Measurements from ENCODE around the gene ARID1B.
A peak's percentile ranks its signal among the peaks of the same experiment; 100 is the strongest.

Gene ARID1B

DNA sequence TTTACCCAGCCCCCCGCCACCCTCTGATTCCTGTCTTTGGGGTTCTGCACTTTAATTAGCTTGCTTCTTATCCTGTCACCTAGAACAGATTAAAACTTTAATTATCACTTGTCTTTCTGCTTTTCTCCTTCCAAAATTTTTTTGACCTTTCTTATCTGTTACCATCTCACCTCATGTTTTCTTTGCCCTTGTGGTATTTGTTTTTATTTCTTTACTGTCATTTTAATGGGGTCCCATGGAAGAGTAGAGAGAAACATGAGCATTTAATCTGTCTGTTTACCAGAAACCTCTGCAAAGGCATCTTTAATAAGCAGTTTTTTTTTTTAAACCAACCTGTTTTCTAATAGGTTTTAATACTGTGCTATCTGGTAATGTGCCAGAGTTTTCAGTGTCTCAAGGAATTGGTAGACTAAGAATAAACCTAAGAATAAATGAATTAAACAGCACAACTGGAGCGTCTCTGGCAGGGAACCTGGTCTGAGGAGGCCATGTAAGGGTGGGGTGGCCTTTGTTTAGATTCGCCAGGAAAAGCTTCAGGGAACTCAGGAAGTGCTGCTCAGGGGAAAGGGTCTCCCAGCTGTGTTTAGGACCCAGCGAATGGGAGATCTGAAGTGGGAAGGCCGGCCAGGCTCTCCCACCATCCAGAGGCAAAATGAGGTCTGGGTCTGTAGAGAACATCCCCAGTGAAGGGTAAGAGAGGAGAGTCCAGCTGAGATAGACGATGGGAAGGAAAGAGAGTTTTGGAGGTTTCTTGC lies 69.8 kb downstream of the ARID1B start:
- no peaks in the 10 kb centered on the region for H3K9me3 ChIP-seq (ENCODE audit: control insufficient read depth, low read depth, low read length)
- H3K36me3 ChIP-seq (ENCODE audit: control insufficient read depth, low read depth, low read length): no peaks in the 10 kb centered on the region
- H3K27ac ChIP-seq (ENCODE audit: low read length): no peak overlapping the region
- peaks cover 62% of the 10 kb centered on the region for H3K4me1 ChIP-seq (ENCODE audit: control insufficient read depth, low read depth, low read length)
- no peaks in the 10 kb centered on the region for H3K27me3 ChIP-seq (ENCODE audit: control insufficient read depth, insufficient read depth, low read length)
- no peak overlapping the region for H3K4me3 ChIP-seq (ENCODE audit: low read length)
- no peak overlapping the region for H3K9ac ChIP-seq (ENCODE audit: low read length)

GRCh38 chr6:156848123-156848522 lies 70.9 kb downstream of the ARID1B start:
- Histone ChIP-seq H3K27me3 (ENCODE audit: control insufficient read depth, insufficient read depth, low read length) (no peaks in the 10 kb centered on the region), H3K27ac (ENCODE audit: low read length) (no peak overlapping the region), H3K4me3 (ENCODE audit: low read length) (no peak overlapping the region), H3K4me1 (ENCODE audit: control insufficient read depth, low read depth, low read length) (peaks cover 73% of the 10 kb centered on the region), H3K36me3 (ENCODE audit: control insufficient read depth, low read depth, low read length) (no peaks in the 10 kb centered on the region), H3K9me3 (ENCODE audit: control insufficient read depth, low read depth, low read length) (no peaks in the 10 kb centered on the region), H3K9ac (ENCODE audit: low read length) (no peak overlapping the region)

DNA sequence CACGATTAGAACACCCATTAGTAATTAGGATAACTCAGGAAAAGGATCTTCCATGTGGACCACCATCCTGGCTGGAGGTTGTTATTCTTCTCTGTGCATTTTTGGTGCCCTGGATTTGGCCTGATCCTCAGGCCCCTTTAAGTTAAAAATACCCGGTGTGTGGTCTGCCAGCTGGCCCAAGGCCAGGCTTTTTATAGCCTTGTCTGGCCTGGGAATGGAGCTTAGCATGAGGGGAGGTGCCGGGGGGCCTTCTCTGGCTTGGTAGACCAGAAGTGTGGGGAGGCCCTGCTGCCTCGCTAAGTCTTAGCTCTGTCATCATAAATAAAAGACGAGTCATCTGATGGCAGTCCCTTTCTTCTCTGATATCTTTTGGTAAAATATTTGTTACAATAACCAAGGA lies 71.4 kb downstream of the ARID1B start:
- no peak overlapping the region for H3K27ac ChIP-seq (ENCODE audit: low read length)
- no peak overlapping the region for H3K4me3 ChIP-seq (ENCODE audit: low read length)
- no peaks in the 10 kb centered on the region for H3K27me3 ChIP-seq (ENCODE audit: control insufficient read depth, insufficient read depth, low read length)
- H3K9ac ChIP-seq (ENCODE audit: low read length): no peak overlapping the region
- peaks cover 77% of the 10 kb centered on the region for H3K4me1 ChIP-seq (ENCODE audit: control insufficient read depth, low read depth, low read length)
- no peaks in the 10 kb centered on the region for H3K9me3 ChIP-seq (ENCODE audit: control insufficient read depth, low read depth, low read length)
- no peaks in the 10 kb centered on the region for H3K36me3 ChIP-seq (ENCODE audit: control insufficient read depth, low read depth, low read length)

DNA sequence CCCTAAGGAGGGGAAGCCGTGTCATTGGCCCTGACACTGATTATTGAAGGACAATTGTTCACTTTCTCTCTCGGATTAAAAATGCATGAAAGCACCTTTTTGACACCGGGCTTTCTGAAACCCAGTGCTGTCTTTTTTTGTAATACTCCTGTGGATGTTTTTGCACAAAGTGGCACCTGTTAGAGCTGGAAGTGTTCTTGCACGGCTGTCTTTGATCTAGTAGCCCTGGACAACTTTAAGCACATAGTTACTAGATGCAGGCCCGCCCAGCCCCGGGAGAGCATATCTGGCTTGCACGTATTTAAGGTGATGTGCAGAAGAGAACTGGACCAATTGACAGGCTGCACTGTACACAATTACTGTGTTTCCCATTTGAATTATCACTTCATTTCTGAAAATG lies 72.6 kb downstream of the ARID1B start:
- H3K4me3 ChIP-seq (ENCODE audit: low read length): no peak overlapping the region
- no peaks in the 10 kb centered on the region for H3K36me3 ChIP-seq (ENCODE audit: control insufficient read depth, low read depth, low read length)
- no peaks in the 10 kb centered on the region for H3K9me3 ChIP-seq (ENCODE audit: control insufficient read depth, low read depth, low read length)
- H3K27ac ChIP-seq (ENCODE audit: low read length): no peak overlapping the region
- H3K9ac ChIP-seq (ENCODE audit: low read length): no peak overlapping the region
- H3K27me3 ChIP-seq (ENCODE audit: control insufficient read depth, insufficient read depth, low read length): no peaks in the 10 kb centered on the region
- peaks cover 88% of the 10 kb centered on the region for H3K4me1 ChIP-seq (ENCODE audit: control insufficient read depth, low read depth, low read length)

GRCh38 chr6:156850353-156850752 lies 73.2 kb downstream of the ARID1B start:
- H3K9me3 ChIP-seq (ENCODE audit: control insufficient read depth, low read depth, low read length): no peaks in the 10 kb centered on the region
- no peak overlapping the region for H3K9ac ChIP-seq (ENCODE audit: low read length)
- H3K4me1 ChIP-seq (ENCODE audit: control insufficient read depth, low read depth, low read length): peaks cover 83% of the 10 kb centered on the region
- H3K27me3 ChIP-seq (ENCODE audit: control insufficient read depth, insufficient read depth, low read length): no peaks in the 10 kb centered on the region
- no peak overlapping the region for H3K27ac ChIP-seq (ENCODE audit: low read length)
- no peaks in the 10 kb centered on the region for H3K36me3 ChIP-seq (ENCODE audit: control insufficient read depth, low read depth, low read length)
- no peak overlapping the region for H3K4me3 ChIP-seq (ENCODE audit: low read length)

DNA sequence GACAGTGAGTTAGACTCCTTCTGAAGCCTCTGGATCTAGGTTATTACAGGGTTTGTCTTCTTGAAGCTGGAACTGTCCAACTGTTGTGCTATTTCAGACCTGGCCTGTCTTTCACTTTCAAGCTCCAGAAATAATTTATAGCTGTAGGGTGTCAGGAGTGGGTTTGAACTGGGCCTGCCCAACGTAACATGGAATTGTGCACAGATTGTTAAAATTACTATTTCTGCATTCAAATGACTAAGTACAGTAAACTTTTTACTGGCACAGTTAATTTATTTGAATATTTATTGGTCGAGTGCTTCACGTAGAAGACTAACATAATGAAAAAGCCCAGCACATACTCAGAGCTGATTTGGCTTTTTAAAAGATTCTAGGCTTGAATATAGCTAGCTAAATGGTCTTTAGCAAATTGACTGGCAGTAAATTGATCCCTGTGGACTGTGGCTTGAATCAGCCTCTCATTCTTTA lies 74.3 kb downstream of the ARID1B start:
- no peaks in the 10 kb centered on the region for H3K9me3 ChIP-seq (ENCODE audit: control insufficient read depth, low read depth, low read length)
- no peaks in the 10 kb centered on the region for H3K27me3 ChIP-seq (ENCODE audit: control insufficient read depth, insufficient read depth, low read length)
- H3K36me3 ChIP-seq (ENCODE audit: control insufficient read depth, low read depth, low read length): no peaks in the 10 kb centered on the region
- H3K4me1 ChIP-seq (ENCODE audit: control insufficient read depth, low read depth, low read length): peaks cover 81% of the 10 kb centered on the region
- no peak overlapping the region for H3K27ac ChIP-seq (ENCODE audit: low read length)
- H3K4me3 ChIP-seq (ENCODE audit: low read length): no peak overlapping the region
- H3K9ac ChIP-seq (ENCODE audit: low read length): no peak overlapping the region

DNA sequence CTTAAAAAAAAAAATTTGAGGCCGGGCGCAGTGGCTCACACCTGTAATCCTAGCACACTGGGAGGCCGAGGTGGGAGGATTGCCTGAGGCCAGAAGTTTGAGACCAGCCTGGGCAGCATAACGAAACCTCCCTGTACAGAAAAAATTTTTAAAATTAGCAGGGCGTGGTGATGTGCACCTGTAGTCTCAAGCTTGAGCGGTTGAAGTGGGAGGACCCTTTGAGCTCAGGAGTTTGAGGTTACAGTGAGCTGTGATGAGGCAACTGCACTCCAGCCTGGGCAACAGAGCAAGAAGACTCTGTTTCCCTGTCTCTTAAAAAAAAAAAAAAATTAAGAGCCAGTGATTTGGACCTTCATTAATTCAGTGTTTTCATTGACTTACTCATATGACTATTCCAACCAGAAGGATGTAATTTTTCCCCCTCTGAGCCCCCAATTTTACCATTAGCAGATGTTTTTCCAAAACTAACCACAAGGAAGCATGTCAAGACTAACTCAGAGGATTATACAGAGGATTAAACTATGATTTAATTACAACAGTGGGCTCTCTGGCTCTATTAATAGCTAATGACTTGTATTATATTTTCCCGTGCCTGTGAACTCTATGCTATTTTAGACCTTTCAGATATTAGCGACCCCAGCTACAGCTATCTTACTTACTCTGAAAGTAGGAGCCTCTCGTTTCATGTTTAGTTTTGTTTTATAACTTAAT lies 75.1 kb downstream of the ARID1B start:
- Histone ChIP-seq H3K9ac (ENCODE audit: low read length) (peak overlapping the region; percentile 57), H3K27ac (ENCODE audit: low read length) (peak overlapping the region; percentile 60), H3K9me3 (ENCODE audit: control insufficient read depth, low read depth, low read length) (no peaks in the 10 kb centered on the region), H3K4me1 (ENCODE audit: control insufficient read depth, low read depth, low read length) (peaks cover 76% of the 10 kb centered on the region), H3K27me3 (ENCODE audit: control insufficient read depth, insufficient read depth, low read length) (no peaks in the 10 kb centered on the region), H3K36me3 (ENCODE audit: control insufficient read depth, low read depth, low read length) (no peaks in the 10 kb centered on the region), H3K4me3 (ENCODE audit: low read length) (peak overlapping the region; percentile 54)

DNA sequence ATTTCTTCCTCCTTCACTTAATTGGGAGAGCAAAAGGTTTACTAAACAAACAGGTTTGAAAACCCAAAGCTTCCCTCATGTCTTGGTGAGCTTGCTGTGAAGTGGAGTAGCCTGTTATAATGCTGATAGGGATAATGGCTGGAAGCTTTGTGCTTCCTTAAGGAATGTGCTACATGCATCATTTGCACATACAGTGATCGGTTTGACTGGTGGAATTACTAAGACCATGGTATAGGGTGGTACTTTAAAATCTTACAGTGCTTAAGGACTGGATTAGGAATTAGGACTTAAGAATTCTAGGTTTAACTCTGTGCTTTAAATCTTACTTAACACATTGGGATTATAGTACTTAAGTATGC lies 75.7 kb downstream of the ARID1B start:
- peak overlapping the region; percentile 57 for H3K9ac ChIP-seq (ENCODE audit: low read length)
- H3K27ac ChIP-seq (ENCODE audit: low read length): peak overlapping the region; percentile 60
- peak overlapping the region; percentile 54 for H3K4me3 ChIP-seq (ENCODE audit: low read length)

GRCh38 chr6:156853733-156854132 lies 76.6 kb downstream of the ARID1B start:
- Histone ChIP-seq H3K4me3 (ENCODE audit: low read length) (no peak overlapping the region), H3K9me3 (ENCODE audit: control insufficient read depth, low read depth, low read length) (no peaks in the 10 kb centered on the region), H3K27me3 (ENCODE audit: control insufficient read depth, insufficient read depth, low read length) (no peaks in the 10 kb centered on the region), H3K36me3 (ENCODE audit: control insufficient read depth, low read depth, low read length) (no peaks in the 10 kb centered on the region), H3K4me1 (ENCODE audit: control insufficient read depth, low read depth, low read length) (peaks cover 63% of the 10 kb centered on the region), H3K9ac (ENCODE audit: low read length) (no peak overlapping the region), H3K27ac (ENCODE audit: low read length) (no peak overlapping the region)

More for the DNA sequence above, 75.7 kb downstream of the ARID1B start:
- Histone ChIP-seq H3K9me3 (ENCODE audit: control insufficient read depth, low read depth, low read length) (no peaks in the 10 kb centered on the region), H3K27me3 (ENCODE audit: control insufficient read depth, insufficient read depth, low read length) (no peaks in the 10 kb centered on the region), H3K36me3 (ENCODE audit: control insufficient read depth, low read depth, low read length) (no peaks in the 10 kb centered on the region), H3K4me1 (ENCODE audit: control insufficient read depth, low read depth, low read length) (peaks cover 70% of the 10 kb centered on the region)

DNA sequence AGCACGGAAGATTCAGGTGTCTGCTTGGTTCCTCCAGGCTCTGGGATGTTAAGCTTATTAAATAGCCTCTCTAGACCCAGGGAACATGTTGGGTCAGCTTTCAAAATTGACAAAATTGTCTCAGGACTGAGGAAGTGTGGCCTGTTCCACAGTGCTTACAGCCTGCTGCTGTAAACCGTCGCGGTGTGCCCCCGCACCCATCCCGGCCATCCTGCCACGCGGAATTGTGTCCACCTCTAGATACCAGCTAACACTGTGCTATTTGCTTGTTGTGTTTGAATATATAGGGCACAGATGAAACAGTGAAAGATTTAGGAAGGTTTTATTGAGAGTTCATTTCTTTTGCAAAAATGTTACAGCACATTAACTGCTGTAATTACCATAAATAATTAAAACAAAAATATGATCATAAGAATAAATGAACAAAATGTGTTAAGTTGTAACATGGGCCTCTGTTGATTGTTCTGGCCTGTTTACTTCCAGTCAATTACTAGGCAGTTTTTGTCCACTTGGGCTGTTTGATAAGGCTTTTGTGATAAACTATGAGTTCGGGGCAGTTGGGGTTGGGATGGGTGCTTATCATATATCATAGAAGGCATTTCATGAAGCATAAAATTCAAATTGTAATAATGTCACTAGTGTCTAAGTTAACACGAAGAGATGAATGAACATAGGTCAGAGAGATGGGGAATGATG lies 77.4 kb downstream of the ARID1B start:
- Histone ChIP-seq H3K4me1 (ENCODE audit: control insufficient read depth, low read depth, low read length) (peaks cover 55% of the 10 kb centered on the region), H3K4me3 (ENCODE audit: low read length) (no peak overlapping the region), H3K9ac (ENCODE audit: low read length) (no peak overlapping the region), H3K27me3 (ENCODE audit: control insufficient read depth, insufficient read depth, low read length) (no peaks in the 10 kb centered on the region), H3K27ac (ENCODE audit: low read length) (no peak overlapping the region), H3K36me3 (ENCODE audit: control insufficient read depth, low read depth, low read length) (no peaks in the 10 kb centered on the region), H3K9me3 (ENCODE audit: control insufficient read depth, low read depth, low read length) (no peaks in the 10 kb centered on the region)

DNA sequence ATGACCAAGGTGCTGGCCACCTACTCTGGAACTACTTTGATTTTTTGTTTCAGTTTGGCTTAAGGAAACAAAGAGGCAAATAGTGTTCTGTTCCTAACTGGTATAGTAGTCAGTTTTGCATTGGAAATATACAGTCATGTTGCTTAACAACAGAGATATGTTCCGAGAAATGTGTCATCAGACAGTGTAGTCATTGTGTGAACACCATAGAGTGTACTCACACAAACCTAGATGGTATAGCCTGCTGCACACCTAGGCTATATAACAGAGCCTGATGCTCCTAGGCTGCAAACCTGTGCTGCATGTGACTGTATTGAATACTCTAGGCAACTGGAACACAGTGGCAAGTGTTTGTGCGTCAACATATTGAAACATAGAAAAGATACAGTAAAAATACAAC lies 80.4 kb downstream of the ARID1B start:
- H3K4me3 ChIP-seq (ENCODE audit: low read length): no peak overlapping the region
- no peak overlapping the region for H3K9ac ChIP-seq (ENCODE audit: low read length)
- H3K27me3 ChIP-seq (ENCODE audit: control insufficient read depth, insufficient read depth, low read length): no peaks in the 10 kb centered on the region
- no peaks in the 10 kb centered on the region for H3K36me3 ChIP-seq (ENCODE audit: control insufficient read depth, low read depth, low read length)
- no peaks in the 10 kb centered on the region for H3K9me3 ChIP-seq (ENCODE audit: control insufficient read depth, low read depth, low read length)
- H3K27ac ChIP-seq (ENCODE audit: low read length): no peak overlapping the region
- peaks cover 30% of the 10 kb centered on the region for H3K4me1 ChIP-seq (ENCODE audit: control insufficient read depth, low read depth, low read length)
